ENCODE results near the gene FBXW9. TPM values are rescaled to one million over a fixed set of nuclear protein-coding genes. Genes with fewer than 3 reads are reported as not detected.
"Not testable (repeated sequence)": the region's sequence is repeated elsewhere in the genome, so short reads cannot be mapped to it uniquely, and the experiment has no call there.

The FBXW9 gene
- total RNA-seq, 1 experiment from 2014 or later, result 12.7 TPM

- DNase-seq (ENCODE audit: low spot score), result no peak
These were observed 19.5 kb upstream of the FBXW9 start for GRCh38 chr19:12715929-12716328.

- DNase-seq (ENCODE audit: low spot score), result no peak
These were observed 18.7 kb upstream of the FBXW9 start for GRCh38 chr19:12715102-12715501.

GRCh38 chr19:12713304-12713703 is 16.9 kb upstream of the FBXW9 start:
- not testable (repeated sequence) for DNase-seq (ENCODE audit: low spot score)

GRCh38 chr19:12712077-12712476 is 15.6 kb upstream of the FBXW9 start:
- DNase-seq (ENCODE audit: low spot score), result not testable (repeated sequence)

GRCh38 chr19:12711187-12711586 is 14.8 kb upstream of the FBXW9 start:
- no peak for DNase-seq (ENCODE audit: low spot score)

- DNase-seq (ENCODE audit: low spot score), result no peak
These were observed 12.2 kb upstream of the FBXW9 start for GRCh38 chr19:12708641-12709040.

GRCh38 chr19:12706332-12706718 is 9.9 kb upstream of the FBXW9 start:
- DNase-seq (ENCODE audit: low spot score), result no peak

- no peak for DNase-seq (ENCODE audit: low spot score)
These were observed 9.4 kb upstream of the FBXW9 start for GRCh38 chr19:12705654-12706331.

GRCh38 chr19:12705169-12705568 is 8.7 kb upstream of the FBXW9 start:
- DNase-seq (ENCODE audit: low spot score), result no peak

- no peak for DNase-seq (ENCODE audit: low spot score)
These were observed 6.6 kb upstream of the FBXW9 start for GRCh38 chr19:12703046-12703445.

- DNase-seq (ENCODE audit: low spot score), result no peak
These were observed 5.3 kb upstream of the FBXW9 start for GRCh38 chr19:12701596-12702282.

GRCh38 chr19:12698138-12698537 is 1.7 kb upstream of the FBXW9 start:
- no peak for DNase-seq (ENCODE audit: low spot score)

- DNase-seq (ENCODE audit: low spot score), result not testable (repeated sequence)
These were observed 994 bp upstream of the FBXW9 start for GRCh38 chr19:12697425-12697824.

- DNase-seq (ENCODE audit: low spot score), result no peak
These were observed 450 bp downstream of the FBXW9 start for GRCh38 chr19:12695997-12696365.

GRCh38 chr19:12695514-12695913 is 917 bp downstream of the FBXW9 start:
- DNase-seq (ENCODE audit: low spot score), result no peak

GRCh38 chr19:12695096-12695495 is 1.3 kb downstream of the FBXW9 start:
- no peak for DNase-seq (ENCODE audit: low spot score)

- no peak for DNase-seq (ENCODE audit: low spot score)
These were observed 1.8 kb downstream of the FBXW9 start for GRCh38 chr19:12694641-12695040.

GRCh38 chr19:12692960-12693359 is 3.5 kb downstream of the FBXW9 start:
- no peak for DNase-seq (ENCODE audit: low spot score)

- no peak for DNase-seq (ENCODE audit: low spot score)
These were observed 6.7 kb downstream of the FBXW9 start for GRCh38 chr19:12689581-12690216.

GRCh38 chr19:12689012-12689411 is 7.4 kb downstream of the FBXW9 start:
- DNase-seq (ENCODE audit: low spot score), result no peak

- no peak for DNase-seq (ENCODE audit: low spot score)
These were observed 8.8 kb downstream of the FBXW9 start, which contains the start of gene GNG14 for GRCh38 chr19:12687496-12688196. TSS of gene GNG14 (plus strand) at chr19:12687998. CDS start at chr19:12688049, 51 bp downstream.

GRCh38 chr19:12685831-12686230 is 10.6 kb downstream of the FBXW9 start:
- no peak for DNase-seq (ENCODE audit: low spot score)
